A172 (cell line): ENCODE data around the gene AOAH. TPM values are rescaled to one million over a fixed set of nuclear protein-coding genes. Genes with fewer than 3 reads are reported as not detected.
"Not testable (repeated sequence)": the region's sequence is repeated elsewhere in the genome, so short reads cannot be mapped to it uniquely, and the experiment has no call there.

Source experiments
- DNase-seq: peaks from one replicate; pipeline ENCODE4 v3.0.0-alpha.2; 2015; ENCODE audit warnings: low spot score
- total RNA-seq: library from RNA; depleted of rRNA; stranded (reverse); fragments of >200 nt; shearing (Covaris generic); gene quantifications from 2 replicates; pipeline ENCODE4 v1.2.3, GENCODE V29; 2014

Gene AOAH
- total RNA-seq, 1 experiment from 2014 or later, result 0.64 TPM

DNA sequence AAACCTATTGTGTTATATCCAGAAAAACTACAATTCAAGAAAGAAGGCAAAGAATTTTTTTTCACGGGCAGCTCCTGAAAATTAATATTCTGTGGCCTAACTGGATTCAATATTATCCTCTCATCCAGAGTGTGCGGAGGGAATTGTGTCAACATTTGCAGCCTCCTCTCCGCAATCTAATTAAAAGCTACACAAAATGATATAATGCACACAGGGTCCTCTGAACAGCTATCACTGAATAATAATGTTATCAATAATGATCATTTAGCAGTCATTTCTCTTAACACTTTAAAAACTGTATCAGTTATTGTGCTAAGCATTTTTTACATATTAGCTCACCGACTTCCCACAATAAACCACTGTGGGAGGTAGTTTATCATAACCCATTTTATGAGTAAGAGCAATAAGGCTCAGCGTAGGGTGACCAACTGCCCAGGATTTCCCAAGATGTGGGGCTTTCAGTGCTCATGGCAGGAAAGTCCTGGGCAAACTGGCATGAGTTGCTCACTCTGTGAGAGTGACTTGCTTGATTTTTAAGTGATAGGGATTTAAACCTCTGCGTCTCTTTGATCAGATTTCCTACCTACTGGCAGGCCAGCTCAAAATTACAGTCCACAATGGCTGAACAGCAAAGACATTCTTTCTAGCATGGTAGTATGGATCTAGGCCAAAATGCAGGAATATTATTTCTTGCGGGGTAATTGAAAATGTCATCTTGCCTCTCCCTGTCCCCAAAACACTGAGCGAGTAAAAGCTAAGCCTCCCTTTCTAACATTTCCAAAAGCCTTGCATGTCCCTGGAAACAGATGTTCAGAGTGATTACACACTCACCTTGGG is 65.7 kb downstream of the AOAH start:
- peak; percentile 99 for DNase-seq

DNA sequence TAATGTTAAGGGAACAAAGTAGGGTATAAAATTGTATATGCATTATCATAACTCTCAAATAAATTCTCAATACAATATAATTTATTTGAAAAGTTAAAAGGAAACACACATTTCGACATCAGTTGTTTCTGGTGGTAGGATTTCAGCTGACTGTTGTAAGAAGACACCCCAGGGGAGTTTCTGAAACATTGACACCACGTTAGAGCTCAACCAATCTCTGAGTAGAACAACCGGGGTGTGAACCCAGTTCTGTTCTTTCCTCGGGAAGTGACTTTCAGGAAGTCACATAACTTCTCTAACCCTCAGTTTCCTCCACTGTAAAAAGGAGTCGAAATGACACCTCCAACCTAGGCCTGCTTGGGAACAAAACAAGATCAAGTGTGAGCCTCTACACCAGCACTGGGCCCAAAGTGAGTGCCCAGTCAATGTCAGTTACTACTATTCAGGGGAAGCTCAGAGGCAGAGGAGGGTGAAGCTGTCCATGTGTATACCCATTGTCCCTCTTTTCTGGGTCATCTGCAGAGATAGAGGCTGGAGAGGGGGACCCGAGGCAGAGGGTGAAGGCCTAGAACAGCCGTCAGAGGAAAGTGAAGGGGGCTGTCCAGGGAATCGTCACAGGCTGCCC is 67.1 kb downstream of the AOAH start:
- DNase-seq, result no peak

DNA sequence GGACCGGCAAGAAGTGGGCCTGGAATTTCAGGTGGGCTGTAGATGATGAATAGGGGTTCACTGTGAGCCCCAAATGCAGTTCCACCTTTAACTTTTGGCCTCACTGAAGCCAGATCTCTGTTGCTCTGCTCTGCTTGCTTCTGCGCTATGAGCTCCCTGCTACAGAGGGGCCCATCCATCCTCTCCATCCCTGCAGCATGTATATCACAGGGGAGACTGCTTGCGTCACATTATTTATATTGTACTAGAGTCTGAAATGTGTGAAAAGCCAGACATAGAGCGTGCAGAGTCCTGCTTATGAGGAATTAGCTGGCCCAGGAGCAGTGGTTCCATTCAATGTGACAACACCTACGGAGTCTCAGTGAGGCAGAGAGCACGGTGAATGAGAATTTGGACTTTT is 69.9 kb downstream of the AOAH start:
- no peak for DNase-seq

DNA sequence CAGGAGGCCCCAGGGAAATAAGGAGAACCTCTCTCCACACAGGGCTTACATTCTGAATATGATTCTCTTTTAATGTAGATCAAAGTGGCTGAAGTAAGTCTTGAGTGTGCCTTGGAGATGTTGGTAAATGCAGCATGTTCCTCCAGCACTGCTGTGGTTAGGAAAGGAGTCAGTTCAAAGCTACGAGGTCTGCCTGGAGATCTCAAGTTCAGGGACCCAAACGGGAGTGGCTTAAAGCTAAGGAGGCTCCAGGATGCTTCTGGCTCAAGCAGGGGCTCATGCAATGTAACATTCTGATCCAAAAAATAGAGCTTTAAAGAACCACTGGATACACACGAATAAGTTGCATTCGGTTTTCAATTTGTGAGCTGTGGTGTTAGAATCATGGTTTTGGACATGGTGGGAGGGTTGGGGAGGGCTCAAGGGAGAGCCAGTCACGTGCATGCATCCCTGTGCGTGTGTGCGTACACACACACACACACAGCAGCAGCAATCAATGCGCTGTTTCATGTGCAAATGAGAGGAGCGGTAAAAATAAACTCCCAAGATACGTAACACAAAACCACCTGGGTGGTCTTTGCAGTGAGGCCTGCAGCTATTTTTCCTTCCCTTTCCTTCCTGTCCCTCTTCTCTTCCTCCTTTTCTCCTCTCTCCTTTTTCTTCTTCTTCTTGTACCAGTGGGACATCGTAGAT is 70.5 kb downstream of the AOAH start:
- DNase-seq, result no peak

DNA sequence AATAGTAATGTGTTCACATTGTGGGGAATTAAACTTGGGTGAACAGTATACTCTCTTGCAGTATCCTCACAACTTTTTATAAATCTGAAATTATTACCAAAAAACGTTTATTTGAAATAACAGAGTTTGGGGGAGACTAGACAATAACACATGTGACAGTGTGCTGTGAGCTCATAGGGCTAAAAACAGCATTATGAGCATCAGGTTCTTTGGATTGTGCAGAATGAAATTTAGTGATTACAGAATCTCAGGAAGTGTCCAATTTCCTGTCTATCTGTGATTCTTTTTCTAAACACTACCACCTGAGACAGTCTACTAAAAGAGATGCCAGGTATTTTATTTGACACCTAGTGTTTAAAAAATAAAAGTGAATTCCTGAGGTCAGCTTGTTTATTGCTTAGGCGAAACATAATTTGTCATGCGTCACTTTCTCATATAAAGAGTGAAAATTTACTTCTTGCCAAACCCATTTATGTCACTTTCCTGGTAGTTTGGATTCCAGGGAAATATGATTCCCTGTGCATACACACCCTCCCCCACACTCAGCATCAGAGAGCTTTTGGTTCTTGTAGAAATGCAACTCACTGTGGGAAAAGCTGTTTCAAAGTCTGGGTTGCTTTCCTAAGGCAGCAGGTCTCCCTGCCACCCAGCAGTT is 71.2 kb downstream of the AOAH start:
- DNase-seq, result peak; percentile 66

DNA sequence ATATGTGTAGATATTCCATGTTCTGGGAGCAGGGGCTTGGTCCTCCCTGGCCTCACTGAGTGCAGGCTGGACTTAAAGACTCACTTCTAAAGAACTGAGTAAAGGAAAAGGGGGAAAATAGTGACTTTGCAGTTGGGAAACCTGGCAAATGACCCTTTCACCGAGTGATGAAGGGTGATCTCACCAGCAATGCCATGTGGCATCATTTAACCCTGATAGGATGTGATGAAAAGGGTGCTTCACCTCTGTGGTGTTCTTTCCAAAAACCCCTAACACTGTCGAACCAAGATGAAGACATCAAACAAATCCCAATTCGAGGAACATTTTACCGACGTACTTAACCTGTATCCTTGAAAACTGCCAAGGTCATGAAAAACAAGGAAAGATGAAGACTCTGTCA is 71.9 kb downstream of the AOAH start:
- DNase-seq, result no peak

DNA sequence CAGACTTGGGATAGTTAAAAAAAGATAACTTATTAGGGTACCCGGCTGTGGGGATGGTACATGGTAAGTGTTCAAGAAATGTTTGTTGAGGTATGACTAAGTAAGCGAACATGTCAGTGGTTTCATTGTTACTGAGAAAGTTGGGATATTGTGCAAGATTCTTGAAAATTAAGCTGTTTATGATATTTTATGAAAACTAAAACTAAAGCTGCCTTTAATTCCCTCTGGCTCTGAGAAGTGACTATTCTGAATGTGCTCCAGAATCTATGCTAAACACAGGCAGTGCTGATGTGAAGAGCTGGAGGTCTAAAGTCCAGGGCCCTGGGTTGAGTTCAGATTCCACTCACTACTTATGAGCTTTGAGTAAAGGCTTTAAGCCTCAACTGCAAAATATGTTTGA is 72.9 kb downstream of the AOAH start:
- DNase-seq, result peak; percentile 59

DNA sequence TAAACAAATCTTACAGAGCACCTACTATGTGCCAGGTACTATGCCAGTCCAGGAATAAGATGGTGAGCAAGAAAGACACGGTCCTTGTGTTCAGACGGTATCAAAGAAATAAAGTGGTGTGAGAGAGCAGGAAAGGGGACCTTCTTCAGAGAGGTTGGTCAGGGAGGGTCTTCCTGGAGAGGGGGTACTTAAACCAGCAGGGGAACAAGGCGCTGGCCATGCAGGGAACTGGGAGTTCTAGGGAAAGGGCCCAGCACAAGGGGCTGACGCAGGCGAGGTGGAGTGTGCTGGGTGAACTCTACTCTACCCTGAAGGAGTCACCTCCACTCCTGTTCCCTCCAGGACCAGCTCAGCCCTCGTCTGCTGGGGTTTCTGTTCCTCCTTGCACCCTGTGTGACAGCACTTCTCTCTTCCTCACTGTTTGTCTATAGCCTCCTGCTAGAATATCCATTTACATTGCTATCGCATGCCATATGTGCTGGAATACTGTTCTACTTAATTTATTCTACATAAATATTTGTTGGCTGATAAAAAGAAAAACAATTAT is 73.5 kb downstream of the AOAH start:
- no peak for DNase-seq

DNA sequence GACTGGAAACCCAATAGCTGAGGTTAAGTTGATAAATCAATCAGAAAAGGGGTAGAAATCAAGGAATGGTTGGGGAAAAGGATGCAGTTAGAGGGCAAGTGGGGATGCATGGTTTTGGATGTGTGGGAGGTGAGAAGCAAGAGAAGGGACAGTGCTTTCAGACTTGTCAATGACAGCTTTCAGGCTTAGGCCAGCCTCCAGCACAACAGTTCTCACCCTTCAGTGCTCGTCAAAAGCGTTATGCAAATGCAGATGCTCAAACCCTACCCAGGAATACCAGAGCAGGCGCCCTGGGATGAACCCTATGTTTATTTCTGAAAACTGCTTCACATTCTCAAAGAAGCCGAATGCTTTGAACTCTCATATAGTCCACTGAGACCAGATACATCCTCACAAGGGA is 74.0 kb downstream of the AOAH start:
- no peak for DNase-seq

DNA sequence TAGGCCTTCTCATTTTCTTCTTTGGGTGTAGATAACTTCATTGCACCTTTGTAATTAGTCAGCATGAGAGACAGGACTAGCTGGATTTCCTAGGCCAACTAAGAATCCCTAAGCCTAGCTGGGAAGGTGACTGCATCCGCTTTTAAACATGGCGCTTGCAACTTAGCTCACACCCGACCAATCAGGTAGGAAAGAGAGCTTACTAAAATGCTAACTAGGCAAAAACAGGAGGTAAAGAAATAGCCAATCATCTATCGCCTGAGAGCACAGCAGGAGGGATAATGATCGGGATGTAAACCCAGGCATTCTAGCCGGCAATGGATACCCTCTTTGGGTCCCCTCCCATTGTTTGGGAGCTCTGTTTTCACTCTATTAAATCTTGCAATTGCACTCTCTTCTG is 75.0 kb downstream of the AOAH start:
- DNase-seq, result not testable (repeated sequence)

DNA sequence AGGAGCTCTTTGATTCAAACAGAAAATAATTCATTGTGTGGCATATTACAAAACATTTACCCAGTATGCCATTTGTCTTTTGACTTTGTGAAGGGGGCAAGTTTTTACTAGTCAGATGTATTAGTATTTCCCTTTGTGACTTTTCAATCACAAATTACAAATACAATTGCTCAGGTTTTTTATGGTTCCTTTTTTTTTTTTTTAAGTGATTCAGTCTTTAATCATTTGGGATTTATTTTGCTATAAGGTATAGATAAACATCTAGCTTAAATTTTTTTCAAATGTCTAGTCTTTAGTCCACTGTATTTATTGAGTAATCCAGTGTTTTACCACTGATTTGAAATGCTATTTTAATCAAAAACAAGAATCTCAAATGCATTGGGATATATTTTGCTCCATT is 75.9 kb downstream of the AOAH start:
- no peak for DNase-seq

DNA sequence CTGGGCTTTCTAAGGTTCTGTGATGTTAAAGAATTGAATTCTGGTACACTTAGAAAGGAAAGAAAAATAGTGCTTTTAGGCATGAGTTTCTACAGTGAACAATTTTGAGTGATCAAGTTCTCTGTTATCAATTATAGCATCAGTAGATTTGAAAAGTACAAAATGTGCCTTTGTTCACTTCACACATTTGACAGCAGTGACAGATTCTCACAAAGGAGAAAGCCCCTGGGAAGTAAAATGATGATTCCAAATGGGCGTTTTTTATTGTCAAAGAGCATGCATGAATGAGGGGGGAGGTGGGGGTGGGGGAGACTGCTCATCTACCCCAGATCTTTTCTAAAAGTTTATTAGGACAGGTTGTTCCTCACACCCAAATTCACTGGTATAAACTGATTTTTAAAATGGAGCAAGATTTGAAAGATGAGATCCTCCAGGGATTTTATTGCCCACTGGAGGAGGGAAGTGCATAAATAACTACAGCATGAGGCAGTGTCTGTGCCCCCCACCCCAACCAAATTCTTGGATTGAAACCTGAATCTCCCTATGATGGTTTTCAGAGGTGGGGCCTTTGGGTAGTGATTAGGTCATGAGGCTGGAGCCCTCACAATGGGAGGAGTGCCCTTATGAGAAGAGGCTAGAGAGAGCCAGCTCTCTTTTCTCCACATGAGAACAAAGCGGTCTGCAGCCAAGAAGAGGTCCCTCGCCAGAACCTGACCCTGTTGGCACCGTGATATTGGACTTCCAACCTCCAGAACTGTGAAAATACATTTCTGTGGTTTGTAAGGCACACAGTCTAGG is 79.5 kb downstream of the AOAH start:
- DNase-seq, result no peak

DNA sequence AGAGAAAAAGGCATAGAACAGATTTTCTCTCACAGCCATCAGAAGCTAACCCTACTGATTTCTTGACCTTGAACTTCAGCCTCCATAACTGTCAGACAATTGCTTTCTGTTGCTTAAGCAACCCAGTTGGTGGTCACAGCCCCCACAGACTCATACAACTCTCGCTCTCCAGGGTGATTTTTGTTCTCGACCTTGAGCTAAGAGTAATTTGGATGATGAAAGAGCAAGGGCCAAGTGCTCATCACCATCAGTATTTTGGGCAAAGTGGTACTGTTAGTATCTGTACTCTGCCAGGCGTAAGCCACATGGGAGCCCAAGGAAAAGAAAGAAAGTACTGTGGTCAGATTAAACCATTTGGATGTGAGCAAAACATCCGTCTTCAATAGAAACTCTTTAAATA is 81.9 kb downstream of the AOAH start:
- no peak for DNase-seq

DNA sequence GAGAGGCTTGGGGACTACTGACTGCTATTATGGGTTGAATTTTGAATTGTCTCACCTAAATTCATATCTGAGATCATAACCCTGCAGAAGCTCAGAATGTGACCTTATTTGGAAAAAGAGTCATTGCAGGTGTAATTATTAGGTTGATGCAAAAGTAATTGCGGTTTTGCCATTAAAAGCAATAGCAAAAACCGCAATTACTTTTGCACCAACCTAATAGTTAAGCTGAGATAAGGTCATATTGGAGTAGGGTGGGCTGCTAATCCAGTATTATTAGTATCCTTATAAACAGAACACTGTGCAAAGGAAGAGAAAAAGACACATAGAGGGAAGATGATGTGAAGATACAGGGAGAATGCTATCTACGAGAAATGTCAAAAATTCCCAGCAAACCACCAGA is 82.3 kb downstream of the AOAH start:
- DNase-seq, result no peak

DNA sequence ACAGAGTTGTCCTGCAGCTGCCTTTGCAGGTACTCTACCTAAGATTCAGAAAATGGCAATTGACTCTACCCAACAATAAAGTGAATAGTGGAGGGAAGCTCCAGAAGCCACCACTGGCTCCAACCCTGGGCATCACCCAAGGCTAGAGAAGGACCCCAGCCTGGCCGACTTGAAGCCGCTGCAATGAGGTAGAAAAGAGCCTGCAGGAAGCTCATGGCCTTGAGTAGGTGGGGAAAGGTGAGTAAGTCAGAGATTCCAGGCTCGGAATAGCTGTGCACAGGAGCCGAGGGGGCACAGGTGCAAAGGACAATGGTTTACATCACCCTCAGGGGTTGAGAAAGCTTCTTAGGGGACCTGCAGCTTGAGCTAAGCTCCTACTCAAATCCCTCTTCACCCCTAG is 83.6 kb downstream of the AOAH start:
- no peak for DNase-seq

DNA sequence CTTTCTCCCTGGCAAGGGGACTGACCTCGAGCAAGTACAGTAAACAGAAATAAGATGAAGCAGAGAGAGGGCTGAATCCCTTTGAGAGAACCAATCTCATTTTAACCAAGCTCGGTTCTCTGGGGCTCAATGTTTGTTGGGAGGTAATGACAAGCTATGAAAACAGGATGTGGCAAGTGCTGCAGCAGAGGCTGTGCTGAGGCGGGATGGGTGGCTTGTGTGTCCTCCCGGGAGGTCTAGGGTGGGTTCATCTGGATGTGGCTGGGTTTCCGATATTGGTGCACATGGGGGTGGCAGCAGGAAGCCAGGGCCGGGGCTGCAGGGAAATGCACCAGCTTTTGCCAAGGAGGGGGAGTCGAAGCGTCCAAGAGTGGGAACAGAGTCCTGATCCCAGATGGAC is 84.5 kb downstream of the AOAH start:
- DNase-seq, result no peak

DNA sequence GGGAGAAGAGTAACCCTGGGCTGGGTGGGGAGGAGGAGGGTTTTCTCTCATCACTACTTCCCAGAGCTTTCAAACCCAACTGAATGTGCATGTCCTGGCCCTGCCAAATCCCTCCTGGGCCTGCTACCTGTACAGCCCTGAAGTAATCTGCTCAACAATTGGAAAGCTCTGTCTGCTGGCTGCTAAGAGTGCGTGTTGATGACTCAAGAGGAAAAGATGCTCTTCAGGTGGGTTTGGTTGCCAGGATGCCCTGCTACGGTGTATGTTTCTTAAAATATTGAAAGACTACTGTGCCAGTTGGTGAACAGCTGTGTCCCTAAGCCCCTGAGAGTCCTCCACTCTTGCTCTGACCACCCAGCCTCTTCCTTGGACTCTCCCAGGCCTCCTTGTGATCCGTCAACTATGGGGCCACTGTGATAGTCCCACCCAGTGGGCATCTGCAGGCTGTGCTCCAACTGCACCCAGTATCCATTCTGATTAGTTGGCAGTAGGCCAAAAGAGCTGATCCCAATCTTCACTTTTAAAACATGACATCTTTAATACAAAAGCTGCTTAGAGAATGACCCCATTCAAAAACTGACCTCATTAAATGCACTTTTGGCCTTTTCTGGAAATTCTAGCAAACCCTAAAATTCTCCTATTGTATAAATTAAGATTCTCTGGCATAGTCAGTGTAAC is 85.6 kb downstream of the AOAH start:
- DNase-seq, result no peak

DNA sequence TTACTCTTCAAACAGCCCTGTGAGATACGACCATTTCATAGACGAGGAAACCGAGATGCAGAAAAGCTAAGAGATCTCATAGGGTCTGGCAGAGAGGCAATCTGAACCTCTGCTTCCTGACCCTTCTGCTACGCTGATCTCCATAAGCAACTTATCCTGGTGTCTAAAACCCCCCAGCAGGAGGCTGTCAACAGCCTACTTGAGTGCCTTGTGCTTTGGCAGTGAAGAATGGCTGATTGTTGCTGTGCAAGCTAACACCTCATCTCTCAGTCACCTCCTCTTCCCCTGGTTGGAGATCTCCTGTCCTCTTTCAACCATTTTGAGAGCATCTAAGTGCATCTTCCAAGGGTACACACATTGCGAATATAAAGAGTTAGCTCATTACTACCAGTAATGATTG is 86.2 kb downstream of the AOAH start:
- DNase-seq, result no peak

DNA sequence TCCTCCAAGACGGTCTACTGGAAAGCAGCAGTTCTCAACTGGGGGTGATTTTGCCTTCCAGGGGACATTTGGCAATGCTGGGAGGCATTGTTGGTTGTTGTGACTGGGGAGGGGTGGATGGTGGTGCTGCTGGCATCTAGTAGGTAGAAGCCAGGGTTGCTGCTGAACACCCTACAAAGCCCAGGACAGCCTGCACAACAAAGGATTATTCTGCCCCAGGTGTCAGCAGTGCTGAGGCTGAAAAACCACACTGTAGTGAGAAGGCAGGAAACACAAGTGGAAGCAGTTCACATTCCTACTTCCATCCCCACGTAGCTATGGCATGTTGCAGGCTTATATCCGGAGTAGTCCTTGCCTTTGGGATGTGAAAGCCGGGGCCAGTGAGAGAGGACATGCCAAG is 86.9 kb downstream of the AOAH start:
- no peak for DNase-seq

DNA sequence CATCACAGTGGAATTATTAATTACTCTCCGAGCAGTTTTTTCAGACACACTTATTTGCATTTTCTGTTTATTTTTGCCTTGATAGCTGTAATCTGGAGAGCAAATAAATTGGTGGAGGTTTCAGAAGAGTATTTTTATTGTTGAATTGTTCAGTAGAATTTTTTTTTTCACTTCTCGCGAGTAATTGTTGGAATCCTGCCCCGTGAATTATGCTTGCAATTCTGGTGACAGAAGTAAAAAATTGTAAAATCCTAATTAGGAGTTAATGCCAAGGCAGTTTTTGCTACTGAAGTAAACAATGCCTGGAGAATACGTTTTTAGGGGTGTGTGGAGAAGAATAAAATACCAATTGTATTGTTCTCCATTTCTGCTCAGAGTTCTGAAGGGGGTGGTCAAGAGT is 88.2 kb downstream of the AOAH start:
- no peak for DNase-seq

DNA sequence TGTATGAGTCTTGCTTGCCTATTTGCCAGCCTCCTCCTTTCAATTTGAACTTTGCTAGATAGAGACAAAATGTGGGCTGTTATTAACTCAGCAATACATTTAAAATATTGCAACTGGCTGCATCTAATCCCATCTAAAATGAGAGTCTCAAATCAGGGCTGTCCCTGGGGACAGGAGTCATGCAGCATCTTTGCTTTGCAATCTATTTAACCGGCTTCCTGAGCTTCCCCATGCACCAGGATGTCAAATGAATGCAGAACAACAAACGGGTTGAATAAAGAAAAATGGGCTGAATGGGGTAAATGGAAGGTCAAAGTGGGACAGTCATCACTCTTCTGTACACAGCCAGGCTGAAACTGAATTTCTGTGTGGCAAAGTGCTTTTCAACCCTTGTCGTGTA is 89.2 kb downstream of the AOAH start:
- DNase-seq, result no peak
